HCT116 (cell line): ENCODE measurements around the gene LIN7A. TPM values are rescaled to one million over a fixed set of nuclear protein-coding genes. Genes with fewer than 3 reads are reported as not detected.

Experiments used
- ATAC-seq: fragments of 200-7000 bp; cut with Tn5 transposase; 2 replicates; pipeline ENCODE4 v1.9.1; 2020; ENCODE audit warnings: mild to moderate bottlenecking, moderate library complexity
- BruUV-seq: library from RNA; stranded (reverse); fragments of 400-500 nt; replicated peaks from 2 replicates; lab custom pipeline; 2021; lab: Mats Ljungman, UMichigan
- CTCF ChIA-PET: fragments of 300-600 bp; sonication (Branson Sonifier 250); formaldehyde crosslinking; loops from one replicate; lab custom pipeline; 2021; ENCODE audit warnings: antibody characterized with exemption; lab: Charles Lee
- POLR2A ChIA-PET: fragments of 300-600, 350-600 bp; sonication (Branson Sonifier 250); formaldehyde crosslinking; loops from one replicate; lab custom pipeline; 2021; ENCODE audit warnings: antibody characterized with exemption; lab: Charles Lee
- RAD21 ChIA-PET, 2 experiments: fragments of 300-600 bp; sonication (Branson Sonifier 250); formaldehyde crosslinking; loops; one replicate each; lab custom pipeline; 2023; ENCODE audit warnings: low total read pairs in 2 of 2; ENCODE audit not compliant: uncharacterized antibody in 2 of 2, unreplicated experiment in 2 of 2, low non-redundant PET in 1 of 2; lab: Charles Lee
- DNase-seq: peaks from one replicate; pipeline ENCODE4 v3.0.0-alpha.2; 2010; ENCODE audit warnings: low read depth, low spot score
- H2AFZ ChIP-seq: fragments of 200-600 bp; shearing (Covaris generic), sonication (generic); 2 replicates; pipeline ENCODE4 v1.6.1; 2017; ENCODE audit warnings: low read depth, mixed run types, mixed read lengths, antibody characterized with exemption, low read length; ENCODE audit not compliant: poor library complexity, severe bottlenecking
- H3K27ac ChIP-seq: 2 replicates; pipeline ENCODE4 v1.5.1; 2012; ENCODE audit warnings: low read depth, low read length
- H3K27me3 ChIP-seq: fragments of 200-600 bp; sonication (generic); 2 replicates; pipeline ENCODE4 v1.6.1; 2016; ENCODE audit warnings: mixed run types, low read length, mixed read lengths; ENCODE audit not compliant: insufficient read depth
- H3K36me3 ChIP-seq, 2 experiments: fragments of 200-500 bp in 1 of 2; fragments of 200-600 bp in 1 of 2; sonication (Bioruptor generic) in 1 of 2; sonication (generic) in 1 of 2; 2 replicates each; pipeline versions ENCODE4 v1.5.1 to v1.6.1; 2014 to 2016; ENCODE audit warnings: low read length in 2 of 2, inconsistent platforms in 1 of 2, mixed read lengths in 1 of 2, mixed run types in 1 of 2; ENCODE audit not compliant: insufficient read depth in 2 of 2, control insufficient read depth in 1 of 2
- H3K4me1 ChIP-seq, 2 experiments: fragments of 200-600 bp in 1 of 2; sonication (generic) in 1 of 2; 2 replicates each; pipeline versions ENCODE4 v1.5.1 to v1.6.1; 2012 to 2017; ENCODE audit warnings: low read length in 2 of 2, inconsistent platforms in 1 of 2, mild to moderate bottlenecking in 1 of 2, mixed read lengths in 1 of 2, mixed run types in 1 of 2, moderate library complexity in 1 of 2; ENCODE audit not compliant: insufficient read depth in 2 of 2, control insufficient read depth in 1 of 2
- H3K4me2 ChIP-seq: fragments of 200-600 bp; sonication (generic); 2 replicates; pipeline ENCODE4 v1.6.1; 2017; ENCODE audit warnings: mixed run types, low read length, mixed read lengths
- H3K4me3 ChIP-seq, 2 experiments: fragments of 200-600 bp in 1 of 2; sonication (generic) in 1 of 2; replicated peaks in 1 of 2; 2 replicates each; pipeline ENCODE4 v1.5.1; 2011 to 2016; ENCODE audit warnings: low read length in 2 of 2, control low read depth in 1 of 2, low read depth in 1 of 2, mild to moderate bottlenecking in 1 of 2, mixed read lengths in 1 of 2, mixed run types in 1 of 2
- H3K79me2 ChIP-seq: fragments of 200-600 bp; sonication (generic); 2 replicates; pipeline ENCODE4 v1.6.1; 2017; ENCODE audit warnings: mild to moderate bottlenecking, mixed run types, low read length, moderate library complexity, mixed read lengths; ENCODE audit not compliant: insufficient read depth
- H3K9ac ChIP-seq: fragments of 200-600 bp; sonication (generic); 2 replicates; pipeline ENCODE4 v1.6.1; 2016; ENCODE audit warnings: low read length, mixed read lengths
- H3K9me2 ChIP-seq: fragments of 200-600 bp; sonication (generic), shearing (Covaris generic); 2 replicates; pipeline ENCODE4 v1.6.1; 2017; ENCODE audit warnings: mixed run types, mild to moderate bottlenecking, moderate library complexity; ENCODE audit not compliant: insufficient read depth
- H3K9me3 ChIP-seq, 2 experiments: fragments of 200-500 bp in 1 of 2; fragments of 200-600 bp in 1 of 2; sonication (Bioruptor generic) in 1 of 2; sonication (generic) in 1 of 2; 2 replicates each; pipeline ENCODE4 v1.6.1; 2014 to 2017; ENCODE audit warnings: low read length in 2 of 2, mixed read lengths in 2 of 2, inconsistent platforms in 1 of 2, low read depth in 1 of 2, mild to moderate bottlenecking in 1 of 2, mixed run types in 1 of 2, moderate library complexity in 1 of 2; ENCODE audit not compliant: control insufficient read depth in 1 of 2, insufficient read depth in 1 of 2
- H4K20me1 ChIP-seq: fragments of 200-600 bp; sonication (generic), shearing (Covaris generic); 2 replicates; pipeline ENCODE4 v1.6.1; 2017; ENCODE audit warnings: mixed run types, mild to moderate bottlenecking, moderate library complexity; ENCODE audit not compliant: insufficient read depth
- FOSL1 ChIP-seq: IDR thresholded peaks from 2 replicates; pipeline ENCODE4 v1.6.1; 2012; ENCODE audit warnings: low read depth
- POLR2A ChIP-seq: IDR thresholded peaks from 2 replicates; pipeline ENCODE4 v1.7.0; 2011; ENCODE audit warnings: borderline replicate concordance; ENCODE audit not compliant: insufficient read depth, insufficient read length; ENCODE audit errors: extremely low read depth
- POLR2AphosphoS5 ChIP-seq: IDR thresholded peaks from 2 replicates; pipeline ENCODE4 v1.6.1; 2011; ENCODE audit warnings: mild to moderate bottlenecking, low read depth, low read length, moderate library complexity
- RAD21 ChIP-seq: IDR thresholded peaks from 2 replicates; pipeline ENCODE4 v1.6.1; 2012; ENCODE audit warnings: low read depth, mild to moderate bottlenecking
- SIN3A ChIP-seq: IDR thresholded peaks from 2 replicates; pipeline ENCODE4 v1.6.1; 2012; ENCODE audit warnings: low read depth
- SP1 ChIP-seq: IDR thresholded peaks from 2 replicates; pipeline ENCODE4 v1.6.1; 2012; ENCODE audit warnings: low read depth
- TCF7L2 ChIP-seq: IDR thresholded peaks from 2 replicates; pipeline ENCODE4 v1.7.0; 2011; ENCODE audit warnings: borderline replicate concordance, inconsistent platforms; ENCODE audit not compliant: insufficient read depth, insufficient read length; ENCODE audit errors: extremely low read depth
- YY1 ChIP-seq: IDR thresholded peaks from 2 replicates; pipeline ENCODE4 v1.6.1; 2011; ENCODE audit warnings: low read length, low read depth, moderate library complexity, mild to moderate bottlenecking; ENCODE audit not compliant: insufficient replicate concordance; ENCODE audit errors: extremely low read depth
- intact Hi-C: fragments of 100-400 bp; cut with micrococcal nuclease; formaldehyde crosslinking; loops from 2 replicates; pipeline ENCODE4 v1.10.0; 2022
- total RNA-seq: library from RNA; stranded (reverse); gene quantifications from one replicate; pipeline ENCODE4 v1.2.1, GENCODE V29; 2021; ENCODE audit not compliant: unreplicated experiment
- TF ChIP-seq, protein P1 (sequence below): IDR thresholded peaks from 2 replicates; pipeline ENCODE4 v1.6.1; 2011; ENCODE audit warnings: mild to moderate bottlenecking, low read length, moderate library complexity; ENCODE audit not compliant: insufficient replicate concordance; ENCODE audit errors: extremely low read depth
- TF ChIP-seq, protein P2 (sequence below): IDR thresholded peaks from 2 replicates; pipeline ENCODE4 v1.6.1; 2012; ENCODE audit warnings: low read depth
- TF ChIP-seq, protein P3 (sequence below): IDR thresholded peaks from 2 replicates; pipeline ENCODE4 v1.6.1; 2012
- TF ChIP-seq, protein P4 (sequence below), 3 experiments: fragments of 200-600 bp in 1 of 3; sonication (generic) in 1 of 3; IDR thresholded peaks in 2 of 3; conservative IDR thresholded peaks in 1 of 3; 2 replicates each; pipeline ENCODE4 v1.5.1; 2012 to 2017; ENCODE audit warnings: low read depth in 2 of 3, low read length in 2 of 3, antibody characterized with exemption in 1 of 3, borderline replicate concordance in 1 of 3, control low read depth in 1 of 3, mild to moderate bottlenecking in 1 of 3, mixed read lengths in 1 of 3, mixed run types in 1 of 3, moderate library complexity in 1 of 3; ENCODE audit not compliant: insufficient read depth in 1 of 3
- TF ChIP-seq, protein P5 (sequence below): IDR thresholded peaks from 2 replicates; pipeline ENCODE4 v1.6.1; 2012

The LIN7A gene
- total RNA-seq, 1 experiment from 2014 or later, result 1.5 TPM

DNA sequence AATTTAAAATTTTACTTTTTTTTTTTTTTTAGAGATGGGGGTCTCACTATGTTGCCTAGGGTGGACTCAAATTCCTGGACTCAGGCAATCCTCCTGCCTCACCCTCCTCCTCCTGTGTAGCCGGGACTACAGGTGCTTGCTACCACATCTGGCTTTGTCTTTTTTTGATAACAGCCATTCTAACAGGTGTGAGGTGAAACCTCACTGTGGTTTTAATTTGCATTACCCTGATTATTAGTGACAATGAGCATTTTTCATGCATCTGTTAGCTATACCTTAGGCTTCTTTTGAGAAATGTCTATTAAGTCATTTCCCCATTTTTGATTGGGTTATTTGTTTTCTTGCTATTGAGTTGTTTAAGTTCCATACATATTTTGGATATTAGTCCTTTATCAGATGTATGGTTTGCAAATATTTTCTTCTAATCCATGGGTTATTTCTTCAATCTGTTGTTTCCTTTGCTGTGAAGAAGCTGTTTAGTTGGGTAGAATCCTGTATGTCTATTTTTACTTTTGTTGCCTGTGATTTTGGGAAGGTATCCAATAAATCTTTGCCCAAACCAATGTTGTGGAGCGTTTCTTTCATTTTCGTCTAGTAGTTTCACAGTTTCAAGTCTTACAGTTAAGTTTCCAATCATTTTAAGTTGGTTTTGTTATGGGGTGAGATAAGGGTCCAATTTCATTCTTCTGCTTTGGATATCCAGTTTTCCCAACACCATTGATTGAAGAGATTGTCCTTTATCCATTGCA, 134.9 kb downstream of the LIN7A start:
- H3K4me1 ChIP-seq, result no peaks in the 10 kb centered on the region
- no peaks in the 10 kb centered on the region for H3K79me2 ChIP-seq
- no peaks in the 10 kb centered on the region for H3K36me3 ChIP-seq
- H2AFZ ChIP-seq, result no peak overlapping the region
- no peak overlapping the region for H3K9ac ChIP-seq
- no TSS peak for BruUV-seq
- intact Hi-C loops, result no loop called here
- ChIA-PET POLR2A (no interaction called here), RAD21 (no interaction called here), CTCF (no interaction called here)
- H3K9me2 ChIP-seq, result no peaks in the 10 kb centered on the region
- no peak overlapping the region for H3K4me2 ChIP-seq
- no peak overlapping the region for H3K27ac ChIP-seq
- no peak overlapping the region for H3K4me3 ChIP-seq
- DNase-seq (no peak), ATAC-seq (no peak)
- TF ChIP-seq, protein P1, sequence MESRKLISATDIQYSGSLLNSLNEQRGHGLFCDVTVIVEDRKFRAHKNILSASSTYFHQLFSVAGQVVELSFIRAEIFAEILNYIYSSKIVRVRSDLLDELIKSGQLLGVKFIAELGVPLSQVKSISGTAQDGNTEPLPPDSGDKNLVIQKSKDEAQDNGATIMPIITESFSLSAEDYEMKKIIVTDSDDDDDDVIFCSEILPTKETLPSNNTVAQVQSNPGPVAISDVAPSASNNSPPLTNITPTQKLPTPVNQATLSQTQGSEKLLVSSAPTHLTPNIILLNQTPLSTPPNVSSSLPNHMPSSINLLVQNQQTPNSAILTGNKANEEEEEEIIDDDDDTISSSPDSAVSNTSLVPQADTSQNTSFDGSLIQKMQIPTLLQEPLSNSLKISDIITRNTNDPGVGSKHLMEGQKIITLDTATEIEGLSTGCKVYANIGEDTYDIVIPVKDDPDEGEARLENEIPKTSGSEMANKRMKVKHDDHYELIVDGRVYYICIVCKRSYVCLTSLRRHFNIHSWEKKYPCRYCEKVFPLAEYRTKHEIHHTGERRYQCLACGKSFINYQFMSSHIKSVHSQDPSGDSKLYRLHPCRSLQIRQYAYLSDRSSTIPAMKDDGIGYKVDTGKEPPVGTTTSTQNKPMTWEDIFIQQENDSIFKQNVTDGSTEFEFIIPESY, result no peak
- TF ChIP-seq RAD21 (no peak), POLR2A (no peak), SIN3A (no peak), POLR2AphosphoS5 (no peak), FOSL1 (no peak), SP1 (no peak), TCF7L2 (no peak), YY1 (no peak)
- TF ChIP-seq, protein P2, sequence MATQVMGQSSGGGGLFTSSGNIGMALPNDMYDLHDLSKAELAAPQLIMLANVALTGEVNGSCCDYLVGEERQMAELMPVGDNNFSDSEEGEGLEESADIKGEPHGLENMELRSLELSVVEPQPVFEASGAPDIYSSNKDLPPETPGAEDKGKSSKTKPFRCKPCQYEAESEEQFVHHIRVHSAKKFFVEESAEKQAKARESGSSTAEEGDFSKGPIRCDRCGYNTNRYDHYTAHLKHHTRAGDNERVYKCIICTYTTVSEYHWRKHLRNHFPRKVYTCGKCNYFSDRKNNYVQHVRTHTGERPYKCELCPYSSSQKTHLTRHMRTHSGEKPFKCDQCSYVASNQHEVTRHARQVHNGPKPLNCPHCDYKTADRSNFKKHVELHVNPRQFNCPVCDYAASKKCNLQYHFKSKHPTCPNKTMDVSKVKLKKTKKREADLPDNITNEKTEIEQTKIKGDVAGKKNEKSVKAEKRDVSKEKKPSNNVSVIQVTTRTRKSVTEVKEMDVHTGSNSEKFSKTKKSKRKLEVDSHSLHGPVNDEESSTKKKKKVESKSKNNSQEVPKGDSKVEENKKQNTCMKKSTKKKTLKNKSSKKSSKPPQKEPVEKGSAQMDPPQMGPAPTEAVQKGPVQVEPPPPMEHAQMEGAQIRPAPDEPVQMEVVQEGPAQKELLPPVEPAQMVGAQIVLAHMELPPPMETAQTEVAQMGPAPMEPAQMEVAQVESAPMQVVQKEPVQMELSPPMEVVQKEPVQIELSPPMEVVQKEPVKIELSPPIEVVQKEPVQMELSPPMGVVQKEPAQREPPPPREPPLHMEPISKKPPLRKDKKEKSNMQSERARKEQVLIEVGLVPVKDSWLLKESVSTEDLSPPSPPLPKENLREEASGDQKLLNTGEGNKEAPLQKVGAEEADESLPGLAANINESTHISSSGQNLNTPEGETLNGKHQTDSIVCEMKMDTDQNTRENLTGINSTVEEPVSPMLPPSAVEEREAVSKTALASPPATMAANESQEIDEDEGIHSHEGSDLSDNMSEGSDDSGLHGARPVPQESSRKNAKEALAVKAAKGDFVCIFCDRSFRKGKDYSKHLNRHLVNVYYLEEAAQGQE, result no peak
- TF ChIP-seq, protein P3, sequence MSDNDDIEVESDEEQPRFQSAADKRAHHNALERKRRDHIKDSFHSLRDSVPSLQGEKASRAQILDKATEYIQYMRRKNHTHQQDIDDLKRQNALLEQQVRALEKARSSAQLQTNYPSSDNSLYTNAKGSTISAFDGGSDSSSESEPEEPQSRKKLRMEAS, result no peak
- TF ChIP-seq, protein P4, sequence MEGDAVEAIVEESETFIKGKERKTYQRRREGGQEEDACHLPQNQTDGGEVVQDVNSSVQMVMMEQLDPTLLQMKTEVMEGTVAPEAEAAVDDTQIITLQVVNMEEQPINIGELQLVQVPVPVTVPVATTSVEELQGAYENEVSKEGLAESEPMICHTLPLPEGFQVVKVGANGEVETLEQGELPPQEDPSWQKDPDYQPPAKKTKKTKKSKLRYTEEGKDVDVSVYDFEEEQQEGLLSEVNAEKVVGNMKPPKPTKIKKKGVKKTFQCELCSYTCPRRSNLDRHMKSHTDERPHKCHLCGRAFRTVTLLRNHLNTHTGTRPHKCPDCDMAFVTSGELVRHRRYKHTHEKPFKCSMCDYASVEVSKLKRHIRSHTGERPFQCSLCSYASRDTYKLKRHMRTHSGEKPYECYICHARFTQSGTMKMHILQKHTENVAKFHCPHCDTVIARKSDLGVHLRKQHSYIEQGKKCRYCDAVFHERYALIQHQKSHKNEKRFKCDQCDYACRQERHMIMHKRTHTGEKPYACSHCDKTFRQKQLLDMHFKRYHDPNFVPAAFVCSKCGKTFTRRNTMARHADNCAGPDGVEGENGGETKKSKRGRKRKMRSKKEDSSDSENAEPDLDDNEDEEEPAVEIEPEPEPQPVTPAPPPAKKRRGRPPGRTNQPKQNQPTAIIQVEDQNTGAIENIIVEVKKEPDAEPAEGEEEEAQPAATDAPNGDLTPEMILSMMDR (IDR thresholded peaks at IDR 0.05 in 2 of 3, conservative IDR thresholded peaks at IDR 0.05 in 1 of 3; ENCODE audit: borderline replicate concordance in 1 of 3, insufficient read depth in 1 of 3, low read depth in 2 of 3, low read length in 2 of 3), result no peak
- TF ChIP-seq, protein P5, sequence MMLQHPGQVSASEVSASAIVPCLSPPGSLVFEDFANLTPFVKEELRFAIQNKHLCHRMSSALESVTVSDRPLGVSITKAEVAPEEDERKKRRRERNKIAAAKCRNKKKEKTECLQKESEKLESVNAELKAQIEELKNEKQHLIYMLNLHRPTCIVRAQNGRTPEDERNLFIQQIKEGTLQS, result no peak
- no peaks in the 10 kb centered on the region for H4K20me1 ChIP-seq
- no peaks in the 10 kb centered on the region for H3K27me3 ChIP-seq
- no peaks in the 10 kb centered on the region for H3K9me3 ChIP-seq
